Left forelimb (tissue), 1 donor: ENCODE data around the gene B3GAT2.

ENCODE experiments used
- DNase-seq: peaks from one replicate; pipeline ENCODE4 v3.0.0-alpha.2; 2018; ENCODE audit warnings: low spot score

Gene B3GAT2

GRCh38 chr6:70900047-70900446 is 56.8 kb downstream of the B3GAT2 start:
- no peak for DNase-seq

- no peak for DNase-seq
Observed at GRCh38 chr6:70894001-70894400, 62.9 kb downstream of the B3GAT2 start.

- no peak for DNase-seq
Observed at GRCh38 chr6:70889270-70889669, 67.6 kb downstream of the B3GAT2 start.

GRCh38 chr6:70886661-70887060 is 70.2 kb downstream of the B3GAT2 start:
- DNase-seq, result no peak

- no peak for DNase-seq
Observed at GRCh38 chr6:70886071-70886470, 70.8 kb downstream of the B3GAT2 start.

- no peak for DNase-seq
Observed at GRCh38 chr6:70884074-70884983, 72.5 kb downstream of the B3GAT2 start.

- DNase-seq, result no peak
Observed at GRCh38 chr6:70879496-70879895, 77.4 kb downstream of the B3GAT2 start.

GRCh38 chr6:70874181-70874913 is 82.5 kb downstream of the B3GAT2 start:
- no peak for DNase-seq

GRCh38 chr6:70872469-70872868 is 84.4 kb downstream of the B3GAT2 start:
- DNase-seq, result no peak

GRCh38 chr6:70864401-70864800 is 92.5 kb downstream of the B3GAT2 start:
- DNase-seq, result no peak

- no peak for DNase-seq
Observed at GRCh38 chr6:70863343-70863742, 93.5 kb downstream of the B3GAT2 start.

GRCh38 chr6:70860920-70861319 is 95.9 kb downstream of the B3GAT2 start:
- no peak for DNase-seq

GRCh38 chr6:70860045-70860444 is 96.8 kb downstream of the B3GAT2 start:
- no peak for DNase-seq

GRCh38 chr6:70857387-70858077 is 99.3 kb downstream of the B3GAT2 start:
- DNase-seq, result no peak

- DNase-seq, result no peak
Observed at GRCh38 chr6:70852667-70853246, 104.1 kb downstream of the B3GAT2 start.

- DNase-seq, result no peak
Observed at GRCh38 chr6:70849348-70850069, 107.4 kb downstream of the B3GAT2 start.

GRCh38 chr6:70847106-70848084 is 109.5 kb downstream of the B3GAT2 start:
- no peak for DNase-seq

GRCh38 chr6:70846207-70846835 is 110.5 kb downstream of the B3GAT2 start:
- DNase-seq, result no peak

- no peak for DNase-seq
Observed at GRCh38 chr6:70844301-70844700, 112.6 kb downstream of the B3GAT2 start.
